ENCODE results near the gene SMPDL3A. TPM values are rescaled to one million over a fixed set of nuclear protein-coding genes. Genes with fewer than 3 reads are reported as not detected.

The SMPDL3A gene
- total and polyA plus RNA-seq, 2 of the 8 experiments (the other 6 are each of a cell fraction or from before 2014, with no cell fraction given), result 3.5 to 3.9 TPM

- 88% methylated on average over 2 of the region's 2 CpGs; no CpG with 5 or more reads in 1 of the 2 experiments for WGBS, 2 experiments (ENCODE audit: extremely low coverage in 1 of 2, insufficient coverage in 1 of 2, insufficient read length in 1 of 2, insufficient replicate concordance in 2 of 2, low coverage in 1 of 2, low lambda C conversion rate in 2 of 2, missing lambda C conversion rate in 1 of 2)
- Histone ChIP-seq H4K8ac (ENCODE audit: extremely low read depth, insufficient read depth, low read length) (no peak overlapping the region), H3K56ac (replicated peaks; ENCODE audit: insufficient read length, low read depth, low read length) (no peak overlapping the region), H2AK5ac (ENCODE audit: low read depth, low read length) (no peak overlapping the region), H3K27ac (ENCODE audit: low read depth, low read length) (no peak overlapping the region), H3K23ac (ENCODE audit: insufficient read length) (no peak overlapping the region), H3K27me3 (replicated peaks in 1 of 4; ENCODE audit: control insufficient read depth in 3 of 4, extremely low read depth in 1 of 4, insufficient read depth in 3 of 4, low read length in 3 of 4) (no peaks in the 10 kb centered on the region), H4K20me1 (replicated peaks in 1 of 2; ENCODE audit: control insufficient read depth in 1 of 2, insufficient read depth in 2 of 2, low read length in 2 of 2) (no peaks in the 10 kb centered on the region), H3K4me1 (replicated peaks in 1 of 4; ENCODE audit: control insufficient read depth in 3 of 4, insufficient read depth in 4 of 4, low read length in 3 of 4) (no peaks in the 10 kb centered on the region), H2BK15ac (ENCODE audit: low read length) (no peak overlapping the region), H2BK20ac (ENCODE audit: low read length) (no peak overlapping the region), H3K23me2 (ENCODE audit: low read depth, low read length) (no peaks in the 10 kb centered on the region), H3K4me2 (ENCODE audit: insufficient read depth in 1 of 2, low read depth in 2 of 2, low read length in 2 of 2) (no peak overlapping the region), H3K79me1 (ENCODE audit: low read depth, low read length) (no peaks in the 10 kb centered on the region), H3K4me3 (ENCODE audit: extremely low read depth in 1 of 4, insufficient read depth in 2 of 4, low read depth in 3 of 4, low read length in 4 of 4) (no peak overlapping the region), H2AFZ (ENCODE audit: low read length) (no peak overlapping the region), H3K36me3 (ENCODE audit: control insufficient read depth in 2 of 4, insufficient read depth in 4 of 4, low read length in 3 of 4) (no peaks in the 10 kb centered on the region; a peak in 1 of 8 replicates), H4K5ac (ENCODE audit: insufficient read length, low read depth, low read length) (no peak overlapping the region), H3K79me2 (ENCODE audit: control insufficient read depth in 1 of 2, insufficient read depth in 2 of 2, low read length in 2 of 2) (no peaks in the 10 kb centered on the region), H3K9ac (replicated peaks in 1 of 4; ENCODE audit: extremely low read depth in 1 of 4, low read depth in 3 of 4, low read length in 3 of 4) (no peak overlapping the region), H3K14ac (ENCODE audit: insufficient read length) (no peak overlapping the region), H4K91ac (replicated peaks; ENCODE audit: insufficient read length, low read length) (no peak overlapping the region), H2BK12ac (ENCODE audit: low read depth, low read length) (no peak overlapping the region), H3K18ac (ENCODE audit: extremely low read depth, low read length) (no peak overlapping the region), H2BK120ac (replicated peaks; ENCODE audit: low read depth, low read length) (no peak overlapping the region), H3K9me3 (ENCODE audit: insufficient read depth in 2 of 2, low read depth in 1 of 2, low read length in 1 of 2) (no peaks in the 10 kb centered on the region), H2BK5ac (ENCODE audit: low read depth, low read length) (no peak overlapping the region), H3K4ac (replicated peaks; ENCODE audit: insufficient read length, low read depth, low read length) (no peak overlapping the region)
- CTCF ChIA-PET (ENCODE audit: partially characterized antibody), result interaction anchor here (0.7 kb wide), 1 partner anchor 33 kb away, joined by 5 read pairs; no protein-coding TSS in a partner anchor
- TF ChIP-seq SP2 (IDR thresholded peaks at IDR 0.05; ENCODE audit: low read length), result no peak
- TF ChIP-seq CHD2 (IDR thresholded peaks at IDR 0.05; ENCODE audit: low read length), result no peak
- TF ChIP-seq JUND (IDR thresholded peaks at IDR 0.05; ENCODE audit: low read length), result no peak
- no peak for TF ChIP-seq TBP (IDR thresholded peaks at IDR 0.05; ENCODE audit: low read depth, low read length)
- TF ChIP-seq BACH1 (IDR thresholded peaks at IDR 0.05; ENCODE audit: low read length), result no peak
- no peak for TF ChIP-seq RNF2 (IDR thresholded peaks at IDR 0.05; ENCODE audit: borderline replicate concordance, low read depth, low read length, missing control alignments, poor library complexity, severe bottlenecking)
- TF ChIP-seq CHD1 (IDR thresholded peaks at IDR 0.05; ENCODE audit: low read depth, low read length), result no peak
- no peak for TF ChIP-seq TCF12 (IDR thresholded peaks at IDR 0.05; ENCODE audit: low read depth, low read length)
- no peak for TF ChIP-seq EGR1 (IDR thresholded peaks at IDR 0.05; ENCODE audit: borderline replicate concordance, low read depth, low read length)
- TF ChIP-seq RXRA (IDR thresholded peaks at IDR 0.05; ENCODE audit: insufficient read depth, low read depth, low read length), result no peak
- TF ChIP-seq CEBPB (IDR thresholded peaks at IDR 0.05; ENCODE audit: low read depth, low read length), result no peak
- no peak for TF ChIP-seq ZNF274 (IDR thresholded peaks at IDR 0.05; ENCODE audit: borderline replicate concordance, extremely low read depth, low read length)
- no peak for TF ChIP-seq MAFK (IDR thresholded peaks at IDR 0.05; ENCODE audit: low read depth, low read length)
- TF ChIP-seq POLR2A (IDR thresholded peaks at IDR 0.05; ENCODE audit: control extremely low read depth in 1 of 2, low read depth in 2 of 2, low read length in 2 of 2), result no peak
- TF ChIP-seq CBX8 (IDR thresholded peaks at IDR 0.05; ENCODE audit: borderline replicate concordance, low read depth, low read length), result no peak
- POLR2A ChIA-PET (ENCODE audit: partially characterized antibody), result no interaction called here
- FAIRE-seq (no peak), DNase-seq (ENCODE audit: low read depth in 1 of 2, low spot score in 2 of 2) (no peak)
Measured at GRCh38 chr6:122806291-122806690, 17.2 kb downstream of the SMPDL3A start.

Measured in H1 (cell line).